ENCODE data around the gene PTK7. TPM values are rescaled to one million over a fixed set of nuclear protein-coding genes. Genes with fewer than 3 reads are reported as not detected.

Gene PTK7
- total RNA-seq, 2 experiments from 2014 or later = 1.2 to 1.6 TPM

DNA sequence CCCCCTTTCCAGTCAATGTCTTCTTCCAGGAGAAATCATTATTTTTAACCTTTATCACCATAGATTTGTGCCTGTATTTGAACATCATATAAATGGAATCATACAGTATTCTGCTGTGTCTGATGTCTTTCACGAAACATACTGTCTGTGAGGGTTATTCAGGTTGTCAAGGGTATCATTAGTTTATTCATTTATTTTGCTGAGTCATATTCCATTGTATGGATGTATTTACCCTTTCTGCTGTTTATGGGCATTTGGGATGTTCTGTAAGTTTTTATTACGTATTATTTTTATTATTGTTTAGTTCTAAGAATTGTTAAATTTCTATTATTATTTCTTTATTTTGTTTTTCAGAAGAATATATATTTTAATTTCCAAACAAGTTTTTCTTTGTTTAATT is 131.2 kb downstream of the PTK7 start:
- intact Hi-C loops (cut with DNase I, micrococcal nuclease) = loop anchor here in 1 of 2 experiments (5.0 kb wide), 1 partner anchor 135 kb away; no protein-coding TSS in a partner anchor
- ChIA-PET POLR2A (no interaction called here), CTCF (no interaction called here)
- Mint-ChIP-seq H3K4me1 (ENCODE audit: low read depth) (no peaks in the 10 kb centered on the region), H3K36me3 (ENCODE audit: low read depth) (peaks cover 40% of the 10 kb centered on the region), H3K4me3 (no peak overlapping the region), H3K9me3 (no peaks in the 10 kb centered on the region), H3K27me3 (no peaks in the 10 kb centered on the region), H3K27ac (no peak overlapping the region)
- Histone ChIP-seq H3K4me1 (ENCODE audit: insufficient read depth, low read length) (no peaks in the 10 kb centered on the region), H3K4me3 (ENCODE audit: low read length) (no peak overlapping the region), H3K27ac (ENCODE audit: low read depth in 1 of 2, low read length in 2 of 2) (no peak overlapping the region), H3K27me3 (ENCODE audit: control insufficient read depth in 1 of 2, insufficient read depth in 2 of 2, low read length in 2 of 2) (no peaks in the 10 kb centered on the region), H3K36me3 (ENCODE audit: insufficient read depth, low read length) (peaks cover 36% of the 10 kb centered on the region), H3K9me3 (ENCODE audit: control insufficient read depth in 1 of 2, insufficient read depth in 1 of 2, low read length in 2 of 2) (no peaks in the 10 kb centered on the region)
- DNase-seq (no peak), ATAC-seq (ENCODE audit: poor library complexity) (no peak)
- TF ChIP-seq, protein P1, sequence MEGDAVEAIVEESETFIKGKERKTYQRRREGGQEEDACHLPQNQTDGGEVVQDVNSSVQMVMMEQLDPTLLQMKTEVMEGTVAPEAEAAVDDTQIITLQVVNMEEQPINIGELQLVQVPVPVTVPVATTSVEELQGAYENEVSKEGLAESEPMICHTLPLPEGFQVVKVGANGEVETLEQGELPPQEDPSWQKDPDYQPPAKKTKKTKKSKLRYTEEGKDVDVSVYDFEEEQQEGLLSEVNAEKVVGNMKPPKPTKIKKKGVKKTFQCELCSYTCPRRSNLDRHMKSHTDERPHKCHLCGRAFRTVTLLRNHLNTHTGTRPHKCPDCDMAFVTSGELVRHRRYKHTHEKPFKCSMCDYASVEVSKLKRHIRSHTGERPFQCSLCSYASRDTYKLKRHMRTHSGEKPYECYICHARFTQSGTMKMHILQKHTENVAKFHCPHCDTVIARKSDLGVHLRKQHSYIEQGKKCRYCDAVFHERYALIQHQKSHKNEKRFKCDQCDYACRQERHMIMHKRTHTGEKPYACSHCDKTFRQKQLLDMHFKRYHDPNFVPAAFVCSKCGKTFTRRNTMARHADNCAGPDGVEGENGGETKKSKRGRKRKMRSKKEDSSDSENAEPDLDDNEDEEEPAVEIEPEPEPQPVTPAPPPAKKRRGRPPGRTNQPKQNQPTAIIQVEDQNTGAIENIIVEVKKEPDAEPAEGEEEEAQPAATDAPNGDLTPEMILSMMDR (IDR thresholded peaks at IDR 0.05) = no peak

Other genes with a start within 250 kb of the PTK7 start
- gene RPL7L1, start 196.7 kb upstream of the PTK7 start, total RNA-seq = 10 to 100 TPM; 76.1 TPM
- gene PTCRA, start 160.3 kb upstream of the PTK7 start, total RNA-seq = not detected
- gene CNPY3, start 146.8 kb upstream of the PTK7 start, total RNA-seq = 10 to 100 TPM; 41.2 to 43.8 TPM
- 1 to 10 TPM; 1.2 to 2.1 TPM for gene GNMT, start 115.6 kb upstream of the PTK7 start, total RNA-seq
- 10 to 100 TPM; 12.8 to 13.6 TPM for gene PEX6, start 97.1 kb upstream of the PTK7 start, total RNA-seq
- gene PPP2R5D, start 91.7 kb upstream of the PTK7 start, total RNA-seq = 10 to 100 TPM; 15.3 to 17.5 TPM
- gene MEA1, start 62.4 kb upstream of the PTK7 start, total RNA-seq = 10 to 100 TPM; 13.6 to 17.0 TPM
- gene KLHDC3, start 62.1 kb upstream of the PTK7 start, total RNA-seq = 10 to 100 TPM; 21.0 to 22.3 TPM
- 10 to 100 TPM; 17.2 to 17.7 TPM for gene RRP36, start 54.7 kb upstream of the PTK7 start, total RNA-seq
- 1 to 10 TPM; 5.9 to 6.9 TPM for gene CUL7, start 22.5 kb upstream of the PTK7 start, total RNA-seq
- gene MRPL2, start 16.9 kb upstream of the PTK7 start, total RNA-seq = 10 to 100 TPM; 42.8 to 48.0 TPM
- gene KLC4, start 16.7 kb upstream of the PTK7 start, total RNA-seq = 10 to 100 TPM; 39.6 to 40.8 TPM
- 10 to 100 TPM; 22.8 to 23.7 TPM for gene SRF, start 95.0 kb downstream of the PTK7 start, total RNA-seq
- gene CUL9, start 105.9 kb downstream of the PTK7 start, total RNA-seq = 10 to 100 TPM; 75.5 to 79.2 TPM
- gene DNPH1, start 153.2 kb downstream of the PTK7 start, total RNA-seq = 10 to 100 TPM; 27.3 to 30.6 TPM
- not detected for gene TTBK1, start 167.2 kb downstream of the PTK7 start, total RNA-seq
- not detected for gene SLC22A7, start 221.9 kb downstream of the PTK7 start, total RNA-seq
- gene CRIP3, start 232.5 kb downstream of the PTK7 start, total RNA-seq = 1 to 10 TPM; 1.8 to 2.0 TPM